ENCODE results near the gene CPA4. TPM values are rescaled to one million over a fixed set of nuclear protein-coding genes. Genes with fewer than 3 reads are reported as not detected.
A peak's percentile ranks its signal among the peaks of the same experiment; 100 is the strongest.

The CPA4 gene
- total and polyA plus RNA-seq, 2 of the 13 experiments (the other 11 are each of a cell fraction or from before 2014, with no cell fraction given): 0.20 to 0.22 TPM

DNA sequence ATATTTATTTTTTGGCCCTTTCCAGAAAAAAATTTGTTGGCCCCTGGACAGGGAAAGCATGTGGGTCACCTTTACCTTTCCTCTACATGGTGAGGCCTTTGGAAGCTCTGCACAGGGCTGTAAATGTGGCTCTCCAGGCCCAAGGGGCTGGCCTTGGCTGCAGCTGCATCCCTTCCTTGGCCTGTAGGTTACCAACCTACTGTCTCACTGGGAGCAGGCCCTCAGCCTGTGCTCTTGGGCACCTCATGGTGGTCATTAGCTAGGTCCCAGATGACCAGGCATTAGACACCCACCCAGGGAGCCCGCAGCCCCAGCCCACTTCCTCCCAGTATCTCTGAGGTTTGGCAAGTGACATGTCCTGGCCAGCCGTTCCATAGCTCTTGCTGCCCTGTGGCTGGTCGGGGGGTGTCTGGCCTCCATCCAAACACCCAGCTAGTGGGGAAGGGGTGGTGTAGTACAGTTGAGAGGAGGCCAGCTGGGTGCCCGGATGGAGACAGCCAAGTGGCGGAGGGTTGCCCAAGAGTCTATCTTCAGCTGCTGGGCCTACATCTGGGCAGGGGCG lies 44.5 kb downstream of the CPA4 start:
- DNase-seq (ENCODE audit: low spot score) (no peak), FAIRE-seq (no peak), ATAC-seq (peak; percentile 39; the same call in 2 of the 3 replicates)
- ChIA-PET CTCF (ENCODE audit: low intra/inter-chr PET ratio, low total read pairs) (no interaction called here), POLR2A (no interaction called here)
- Histone ChIP-seq H3K4me2 (ENCODE audit: low read depth, low read length) (no peak overlapping the region), H3K27me3 (ENCODE audit: control insufficient read depth in 1 of 2, insufficient read depth in 2 of 2, low read length in 2 of 2) (no peaks in the 10 kb centered on the region; a peak in 1 of 5 replicates), H3K36me3 (replicated peaks in 1 of 2; ENCODE audit: control insufficient read depth in 1 of 2, insufficient read depth in 2 of 2, low read length in 2 of 2) (no peaks in the 10 kb centered on the region), H3K4me3 (replicated peaks in 1 of 3; ENCODE audit: insufficient read depth in 1 of 3, low read depth in 2 of 3, low read length in 3 of 3) (no peak overlapping the region), H3K4me1 (ENCODE audit: insufficient read depth, low read length) (no peaks in the 10 kb centered on the region), H2AFZ (ENCODE audit: low read length) (no peak overlapping the region), H3K27ac (ENCODE audit: extremely low read length, insufficient read depth, low read length) (no peak overlapping the region), H3K9ac (ENCODE audit: insufficient read depth, low read depth, low read length) (no peak overlapping the region), H3K9me3 (ENCODE audit: low read length) (no peaks in the 10 kb centered on the region), H4K20me1 (ENCODE audit: insufficient read depth, low read length) (no peaks in the 10 kb centered on the region), H3K79me2 (ENCODE audit: insufficient read depth, low read length) (no peaks in the 10 kb centered on the region)
- intact Hi-C loops (cut with micrococcal nuclease; ENCODE audit: unreplicated experiment) (no loop called here), in situ Hi-C loops (cut with HindIII; ENCODE audit: extremely low pct_ligation_motif_present, low pct_unique_long_range_greater_than_20kb) (no loop called here)
- no TSS peak for BruUV-seq (replicated peaks)
- 83% methylated on average over 3 of the region's 6 CpGs for WGBS (ENCODE audit: low lambda C conversion rate)
- TF ChIP-seq AGO2 (optimal IDR thresholded peaks at IDR 0.05; ENCODE audit: low read depth, low read length): no peak

DNA sequence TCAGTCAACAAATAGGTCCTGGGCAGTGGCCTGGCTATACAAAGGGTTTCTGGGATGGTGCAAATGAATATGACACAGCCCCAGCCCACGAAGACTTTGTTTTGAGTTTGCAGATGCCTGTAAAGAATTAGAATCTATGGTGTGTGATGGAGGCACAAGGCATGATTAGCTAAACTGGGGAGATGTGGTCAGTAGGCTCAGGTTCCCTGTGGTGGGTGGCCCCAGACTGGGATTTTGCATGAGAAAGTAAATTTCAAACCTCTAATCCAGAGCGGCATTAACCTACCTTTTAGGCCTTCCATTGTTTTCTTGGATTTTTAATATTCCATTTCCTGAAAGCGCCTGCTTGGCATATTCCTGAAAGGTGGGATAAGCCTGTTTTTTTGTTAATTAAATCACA lies 45.3 kb downstream of the CPA4 start:
- ChIA-PET POLR2A (no interaction called here), CTCF (ENCODE audit: low intra/inter-chr PET ratio, low total read pairs) (no interaction called here)
- no peak overlapping the region for H3K4me3 ChIP-seq (replicated peaks in 1 of 3; ENCODE audit: insufficient read depth in 1 of 3, low read depth in 2 of 3, low read length in 3 of 3)
- H3K9ac ChIP-seq (ENCODE audit: insufficient read depth, low read depth, low read length): no peak overlapping the region
- H3K27ac ChIP-seq (ENCODE audit: extremely low read length, insufficient read depth, low read length): no peak overlapping the region
- no peak overlapping the region for H2AFZ ChIP-seq (ENCODE audit: low read length)
- FAIRE-seq: no peak
- no peak for DNase-seq (ENCODE audit: low spot score)
- H3K9me3 ChIP-seq (ENCODE audit: low read length): no peaks in the 10 kb centered on the region
- H3K4me2 ChIP-seq (ENCODE audit: low read depth, low read length): no peak overlapping the region
- in situ Hi-C loops (cut with HindIII; ENCODE audit: extremely low pct_ligation_motif_present, low pct_unique_long_range_greater_than_20kb) (no loop called here), intact Hi-C loops (cut with micrococcal nuclease; ENCODE audit: unreplicated experiment) (no loop called here)
- H4K20me1 ChIP-seq (ENCODE audit: insufficient read depth, low read length): no peaks in the 10 kb centered on the region
- no peaks in the 10 kb centered on the region for H3K4me1 ChIP-seq (ENCODE audit: insufficient read depth, low read length)
- H3K36me3 ChIP-seq (replicated peaks in 1 of 2; ENCODE audit: control insufficient read depth in 1 of 2, insufficient read depth in 2 of 2, low read length in 2 of 2): no peaks in the 10 kb centered on the region
- TF ChIP-seq, protein P1, sequence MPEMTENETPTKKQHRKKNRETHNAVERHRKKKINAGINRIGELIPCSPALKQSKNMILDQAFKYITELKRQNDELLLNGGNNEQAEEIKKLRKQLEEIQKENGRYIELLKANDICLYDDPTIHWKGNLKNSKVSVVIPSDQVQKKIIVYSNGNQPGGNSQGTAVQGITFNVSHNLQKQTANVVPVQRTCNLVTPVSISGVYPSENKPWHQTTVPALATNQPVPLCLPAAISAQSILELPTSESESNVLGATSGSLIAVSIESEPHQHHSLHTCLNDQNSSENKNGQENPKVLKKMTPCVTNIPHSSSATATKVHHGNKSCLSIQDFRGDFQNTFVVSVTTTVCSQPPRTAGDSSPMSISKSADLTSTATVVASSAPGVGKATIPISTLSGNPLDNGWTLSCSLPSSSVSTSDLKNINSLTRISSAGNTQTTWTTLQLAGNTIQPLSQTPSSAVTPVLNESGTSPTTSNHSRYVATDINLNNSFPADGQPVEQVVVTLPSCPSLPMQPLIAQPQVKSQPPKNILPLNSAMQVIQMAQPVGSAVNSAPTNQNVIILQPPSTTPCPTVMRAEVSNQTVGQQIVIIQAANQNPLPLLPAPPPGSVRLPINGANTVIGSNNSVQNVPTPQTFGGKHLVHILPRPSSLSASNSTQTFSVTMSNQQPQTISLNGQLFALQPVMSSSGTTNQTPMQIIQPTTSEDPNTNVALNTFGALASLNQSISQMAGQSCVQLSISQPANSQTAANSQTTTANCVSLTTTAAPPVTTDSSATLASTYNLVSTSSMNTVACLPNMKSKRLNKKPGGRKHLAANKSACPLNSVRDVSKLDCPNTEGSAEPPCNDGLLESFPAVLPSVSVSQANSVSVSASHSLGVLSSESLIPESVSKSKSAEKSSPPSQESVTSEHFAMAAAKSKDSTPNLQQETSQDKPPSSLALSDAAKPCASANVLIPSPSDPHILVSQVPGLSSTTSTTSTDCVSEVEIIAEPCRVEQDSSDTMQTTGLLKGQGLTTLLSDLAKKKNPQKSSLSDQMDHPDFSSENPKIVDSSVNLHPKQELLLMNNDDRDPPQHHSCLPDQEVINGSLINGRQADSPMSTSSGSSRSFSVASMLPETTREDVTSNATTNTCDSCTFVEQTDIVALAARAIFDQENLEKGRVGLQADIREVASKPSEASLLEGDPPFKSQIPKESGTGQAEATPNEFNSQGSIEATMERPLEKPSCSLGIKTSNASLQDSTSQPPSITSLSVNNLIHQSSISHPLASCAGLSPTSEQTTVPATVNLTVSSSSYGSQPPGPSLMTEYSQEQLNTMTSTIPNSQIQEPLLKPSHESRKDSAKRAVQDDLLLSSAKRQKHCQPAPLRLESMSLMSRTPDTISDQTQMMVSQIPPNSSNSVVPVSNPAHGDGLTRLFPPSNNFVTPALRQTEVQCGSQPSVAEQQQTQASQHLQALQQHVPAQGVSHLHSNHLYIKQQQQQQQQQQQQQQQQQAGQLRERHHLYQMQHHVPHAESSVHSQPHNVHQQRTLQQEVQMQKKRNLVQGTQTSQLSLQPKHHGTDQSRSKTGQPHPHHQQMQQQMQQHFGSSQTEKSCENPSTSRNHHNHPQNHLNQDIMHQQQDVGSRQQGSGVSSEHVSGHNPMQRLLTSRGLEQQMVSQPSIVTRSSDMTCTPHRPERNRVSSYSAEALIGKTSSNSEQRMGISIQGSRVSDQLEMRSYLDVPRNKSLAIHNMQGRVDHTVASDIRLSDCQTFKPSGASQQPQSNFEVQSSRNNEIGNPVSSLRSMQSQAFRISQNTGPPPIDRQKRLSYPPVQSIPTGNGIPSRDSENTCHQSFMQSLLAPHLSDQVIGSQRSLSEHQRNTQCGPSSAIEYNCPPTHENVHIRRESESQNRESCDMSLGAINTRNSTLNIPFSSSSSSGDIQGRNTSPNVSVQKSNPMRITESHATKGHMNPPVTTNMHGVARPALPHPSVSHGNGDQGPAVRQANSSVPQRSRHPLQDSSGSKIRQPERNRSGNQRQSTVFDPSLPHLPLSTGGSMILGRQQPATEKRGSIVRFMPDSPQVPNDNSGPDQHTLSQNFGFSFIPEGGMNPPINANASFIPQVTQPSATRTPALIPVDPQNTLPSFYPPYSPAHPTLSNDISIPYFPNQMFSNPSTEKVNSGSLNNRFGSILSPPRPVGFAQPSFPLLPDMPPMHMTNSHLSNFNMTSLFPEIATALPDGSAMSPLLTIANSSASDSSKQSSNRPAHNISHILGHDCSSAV (CRISPR knock-in tag; IDR thresholded peaks at IDR 0.05; ENCODE audit: borderline replicate concordance): no peak
- TF ChIP-seq ZSCAN31 (CRISPR knock-in tag; IDR thresholded peaks at IDR 0.05; ENCODE audit: low read depth) (no peak), NPAS2 (CRISPR knock-in tag; IDR thresholded peaks at IDR 0.05; ENCODE audit: borderline replicate concordance) (no peak)
- H3K27me3 ChIP-seq (ENCODE audit: control insufficient read depth in 1 of 2, insufficient read depth in 2 of 2, low read length in 2 of 2): no peaks in the 10 kb centered on the region; a peak in 1 of 5 replicates
- ATAC-seq: no peak
- no TSS peak for BruUV-seq (replicated peaks)
- WGBS (ENCODE audit: low lambda C conversion rate): 62% methylated on average over 3 of the region's 3 CpGs
- no peaks in the 10 kb centered on the region for H3K79me2 ChIP-seq (ENCODE audit: insufficient read depth, low read length)
